ENCODE data around the gene PRDM16. TPM values are rescaled to one million over a fixed set of nuclear protein-coding genes. Genes with fewer than 3 reads are reported as not detected.

The PRDM16 gene
- total and polyA plus RNA-seq, 2 of the 13 experiments (the other 11 are each of a cell fraction or from before 2014, with no cell fraction given), result 0.15 to 0.81 TPM

GRCh38 chr1:3084154-3084553, 15.2 kb downstream of the PRDM16 start:
- ATAC-seq (no peak), FAIRE-seq (no peak), DNase-seq (ENCODE audit: low spot score) (no peak)
- H2AFZ ChIP-seq (ENCODE audit: low read length), result no peak overlapping the region
- H3K4me1 ChIP-seq (ENCODE audit: insufficient read depth, low read length), result no peaks in the 10 kb centered on the region
- CTCF ChIA-PET (ENCODE audit: low intra/inter-chr PET ratio, low total read pairs), result no interaction called here
- POLR2A ChIA-PET, result no interaction called here
- no peaks in the 10 kb centered on the region for H3K9me3 ChIP-seq (ENCODE audit: low read length)
- intact Hi-C loops (cut with micrococcal nuclease; ENCODE audit: unreplicated experiment) (no loop called here), in situ Hi-C loops (cut with HindIII; ENCODE audit: extremely low pct_ligation_motif_present, low pct_unique_long_range_greater_than_20kb) (no loop called here)
- no peak overlapping the region for H3K27ac ChIP-seq (ENCODE audit: extremely low read length, insufficient read depth, low read length)
- H3K4me3 ChIP-seq (replicated peaks in 1 of 3; ENCODE audit: insufficient read depth in 1 of 3, low read depth in 2 of 3, low read length in 3 of 3), result no peak overlapping the region
- no peak overlapping the region for H3K4me2 ChIP-seq (ENCODE audit: low read depth, low read length)
- H4K20me1 ChIP-seq (ENCODE audit: insufficient read depth, low read length), result no peaks in the 10 kb centered on the region
- BruUV-seq (replicated peaks), result no TSS peak
- H3K9ac ChIP-seq (ENCODE audit: insufficient read depth, low read depth, low read length), result no peak overlapping the region
- H3K79me2 ChIP-seq (ENCODE audit: insufficient read depth, low read length), result no peaks in the 10 kb centered on the region
- H3K36me3 ChIP-seq (replicated peaks in 1 of 2; ENCODE audit: control insufficient read depth in 1 of 2, insufficient read depth in 2 of 2, low read length in 2 of 2), result no peaks in the 10 kb centered on the region
- WGBS (ENCODE audit: low lambda C conversion rate), result 50% methylated on average over 2 of the region's 16 CpGs
- peaks cover 6 to 11% of the 10 kb centered on the region in 2 experiments; a peak in 3 of 5 replicates for H3K27me3 ChIP-seq (ENCODE audit: control insufficient read depth in 1 of 2, insufficient read depth in 2 of 2, low read length in 2 of 2)
- no peak for TF ChIP-seq HNF1A (IDR thresholded peaks at IDR 0.05; ENCODE audit: low read depth)
- no peak for TF ChIP-seq HNF1A (CRISPR knock-in tag; IDR thresholded peaks at IDR 0.05; ENCODE audit: borderline replicate concordance)
- no peak for TF ChIP-seq CEBPZ (IDR thresholded peaks at IDR 0.05; ENCODE audit: low read length)
- TF ChIP-seq SIX1 (CRISPR knock-in tag; IDR thresholded peaks at IDR 0.05; ENCODE audit: borderline replicate concordance), result no peak
- no peak for TF ChIP-seq ZNF841 (CRISPR knock-in tag; IDR thresholded peaks at IDR 0.05; ENCODE audit: borderline replicate concordance)
- no peak for TF ChIP-seq ZSCAN31 (CRISPR knock-in tag; IDR thresholded peaks at IDR 0.05; ENCODE audit: low read depth)
- no peak for TF ChIP-seq ZNF670 (CRISPR knock-in tag; IDR thresholded peaks at IDR 0.05; ENCODE audit: borderline replicate concordance)
- TF ChIP-seq ZNF276 (CRISPR knock-in tag; IDR thresholded peaks at IDR 0.05; ENCODE audit: low read depth), result no peak
- no peak for TF ChIP-seq CENPX (CRISPR knock-in tag; IDR thresholded peaks at IDR 0.05)
- no peak for TF ChIP-seq SMC3 (IDR thresholded peaks at IDR 0.05; ENCODE audit: low read length)
- TF ChIP-seq CENPBD1 (CRISPR knock-in tag; IDR thresholded peaks at IDR 0.05; ENCODE audit: borderline replicate concordance, low read depth), result no peak
- no peak for TF ChIP-seq HNRNPH1 (optimal IDR thresholded peaks at IDR 0.05; ENCODE audit: low read depth, low read length)
- no peak for TF ChIP-seq ZNF232 (CRISPR knock-in tag; IDR thresholded peaks at IDR 0.05; ENCODE audit: borderline replicate concordance)
- no peak for TF ChIP-seq ZNF530 (CRISPR knock-in tag; IDR thresholded peaks at IDR 0.05; ENCODE audit: low read depth)
- no peak for TF ChIP-seq ZNF678 (CRISPR knock-in tag; IDR thresholded peaks at IDR 0.05)
